Esophagus (tissue), 2 donors: ENCODE results near the gene AOPEP. TPM values are rescaled to one million over a fixed set of nuclear protein-coding genes. Genes with fewer than 3 reads are reported as not detected.

Source experiments
- H3K27ac ChIP-seq, 2 donors: one replicate each; pipeline ENCODE4 v1.5.1; 2013; ENCODE audit warnings: low read depth in 2 of 2, mild to moderate bottlenecking in 2 of 2, inconsistent platforms in 1 of 2, low read length in 1 of 2, moderate library complexity in 1 of 2
- H3K27me3 ChIP-seq, 2 donors: one replicate each; pipeline ENCODE4 v1.6.1; 2013; ENCODE audit warnings: low read length in 2 of 2, control low read depth in 1 of 2, mild to moderate bottlenecking in 1 of 2; ENCODE audit not compliant: insufficient read depth in 2 of 2, control insufficient read depth in 1 of 2
- H3K36me3 ChIP-seq, 2 donors: one replicate each; pipeline ENCODE4 v1.6.1; 2013; ENCODE audit warnings: low read length in 1 of 2; ENCODE audit not compliant: control insufficient read depth in 2 of 2, insufficient read depth in 2 of 2
- H3K4me1 ChIP-seq, 2 donors: one replicate each; pipeline ENCODE4 v1.6.1; 2013; ENCODE audit warnings: low read length in 1 of 2; ENCODE audit not compliant: control insufficient read depth in 2 of 2, insufficient read depth in 2 of 2
- H3K4me3 ChIP-seq, 2 donors: one replicate each; pipeline ENCODE4 v1.5.1; 2013; ENCODE audit warnings: low read length in 2 of 2, mild to moderate bottlenecking in 2 of 2, low read depth in 1 of 2, moderate library complexity in 1 of 2
- H3K9me3 ChIP-seq, 2 donors: one replicate each; pipeline ENCODE4 v1.6.1; 2013; ENCODE audit warnings: mild to moderate bottlenecking in 2 of 2, low read depth in 1 of 2, low read length in 1 of 2, moderate library complexity in 1 of 2; ENCODE audit not compliant: control insufficient read depth in 2 of 2, insufficient read depth in 1 of 2
- WGBS, 2 donors: extraction: QIAGEN DNeasy Blood & Tissue Kit; methylation state at CpG; one replicate each; pipeline ENCODE4 v1.1.7; 2013; 5-methylcytosine and 5-hydroxymethylcytosine counted together
- polyA plus RNA-seq, 2 donors: library from polyadenylated mRNA; stranded (reverse); fragments of 200-250 nt; gene quantifications; one replicate each; pipeline ENCODE4 v1.2.3, GENCODE V29; 2013
- donor health status: healthy with polysubstance abuse.
- donor health status: Bipolar disorder and iron deficiency.

The AOPEP gene
- polyA plus RNA-seq, 2 donors: 99.6 to 111 TPM

GRCh38 chr9:94859891-94860290, 133.4 kb downstream of the AOPEP start:
- no peak overlapping the region for H3K4me3 ChIP-seq
- H3K27me3 ChIP-seq: no peaks in the 10 kb centered on the region
- H3K4me1 ChIP-seq: peaks cover 3% of the 10 kb centered on the region in 2 donors
- no peaks in the 10 kb centered on the region for H3K36me3 ChIP-seq
- no peaks in the 10 kb centered on the region for H3K9me3 ChIP-seq
- no peak overlapping the region for H3K27ac ChIP-seq
- 94 to 97% methylated on average over 6 of the region's 6 CpGs for WGBS, 2 donors

DNA sequence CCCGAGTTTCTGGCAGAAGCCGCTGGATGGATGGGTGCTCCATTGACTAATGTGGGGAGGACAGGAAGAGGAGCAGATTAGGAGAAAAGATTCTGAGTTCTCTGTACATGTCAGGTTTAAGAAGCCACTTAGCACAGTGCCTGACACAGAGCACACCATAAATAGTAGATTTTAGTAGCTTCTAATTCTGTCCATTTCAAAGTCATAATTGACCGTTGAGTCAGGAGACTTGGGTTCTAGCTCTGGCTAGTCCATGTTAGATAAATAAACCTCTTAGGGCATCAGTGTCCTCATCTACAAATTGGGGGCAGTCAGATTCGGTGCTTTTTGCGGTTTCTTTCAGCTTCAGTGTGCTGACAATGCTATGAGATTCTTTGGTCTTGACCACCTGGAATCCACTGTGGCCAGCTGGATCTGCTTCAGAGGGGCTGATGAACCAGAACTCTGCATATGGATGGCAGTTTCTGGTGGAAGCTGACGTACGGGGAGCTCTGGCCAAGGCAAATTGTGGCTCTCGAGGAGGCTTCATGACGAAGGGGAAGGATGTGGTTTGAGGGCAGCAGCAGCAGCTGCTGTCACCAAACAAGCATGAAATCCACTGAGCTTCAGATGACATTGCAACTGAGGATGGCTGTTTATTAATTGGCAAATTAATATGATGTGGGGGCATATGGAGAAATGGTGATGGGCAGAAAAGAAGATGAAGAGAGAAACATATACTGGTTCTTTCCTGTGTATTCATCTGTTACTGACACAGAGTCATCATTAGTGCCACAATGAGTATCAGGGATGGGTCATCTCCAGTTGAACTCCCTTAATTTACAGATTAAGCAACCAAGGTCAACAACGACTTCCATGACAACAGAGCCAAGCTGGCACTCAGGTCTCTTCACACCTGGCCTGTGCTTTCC, 134.4 kb downstream of the AOPEP start:
- Histone ChIP-seq H3K4me3 (no peak overlapping the region), H3K27ac (peak overlapping the region; percentile 0 to 39), H3K36me3 (no peaks in the 10 kb centered on the region), H3K9me3 (no peaks in the 10 kb centered on the region), H3K27me3 (no peaks in the 10 kb centered on the region), H3K4me1 (peaks cover 3% of the 10 kb centered on the region in 2 donors)
- 75 to 79% methylated on average over 10 of the region's 10 CpGs for WGBS, 2 donors

GRCh38 chr9:94861589-94862272, 135.2 kb downstream of the AOPEP start:
- no peak overlapping the region for H3K4me3 ChIP-seq
- peaks cover 3% of the 10 kb centered on the region in 2 donors for H3K4me1 ChIP-seq
- H3K27ac ChIP-seq: peak overlapping the region; percentile 0 to 6
- no peaks in the 10 kb centered on the region for H3K36me3 ChIP-seq
- 81 to 84% methylated on average over 11 of the region's 11 CpGs for WGBS, 2 donors
- H3K27me3 ChIP-seq: no peaks in the 10 kb centered on the region
- H3K9me3 ChIP-seq: no peaks in the 10 kb centered on the region

GRCh38 chr9:94864196-94864595, 137.7 kb downstream of the AOPEP start:
- peaks cover 3% of the 10 kb centered on the region in 2 donors for H3K4me1 ChIP-seq
- no peaks in the 10 kb centered on the region for H3K36me3 ChIP-seq
- no peak overlapping the region for H3K27ac ChIP-seq
- WGBS, 2 donors: 30 to 44% methylated on average over 3 of the region's 3 CpGs
- no peak overlapping the region for H3K4me3 ChIP-seq
- no peaks in the 10 kb centered on the region for H3K27me3 ChIP-seq
- H3K9me3 ChIP-seq: no peaks in the 10 kb centered on the region

DNA sequence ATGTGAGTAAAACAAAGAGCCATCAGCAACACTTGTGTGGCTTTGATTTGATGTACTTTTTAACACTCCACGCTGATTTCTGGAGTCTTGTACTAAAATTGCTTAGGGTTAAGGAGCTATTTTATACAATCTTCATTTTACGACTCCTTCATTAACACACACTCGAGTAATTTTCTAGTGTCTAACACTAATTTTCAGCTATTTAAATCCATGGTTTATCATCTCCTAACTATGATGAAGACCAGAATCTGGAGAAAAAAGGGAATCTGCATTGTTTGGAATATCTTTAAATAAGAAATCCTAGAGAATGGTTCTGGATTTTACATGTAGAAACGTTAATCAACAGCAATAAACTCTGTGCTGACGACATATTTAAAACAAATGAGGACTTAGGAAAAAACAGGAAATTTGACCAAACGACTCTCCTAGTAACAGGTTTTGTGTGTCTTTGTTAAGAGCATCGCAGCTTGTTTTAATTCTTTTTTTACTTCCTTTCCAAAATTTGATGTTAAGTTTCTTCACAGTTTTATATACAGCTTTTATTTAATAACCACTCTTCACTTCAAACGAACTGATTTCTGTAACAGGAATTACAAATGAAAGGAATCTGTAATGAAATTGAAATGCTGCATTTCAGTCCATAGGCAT, 138.5 kb downstream of the AOPEP start:
- Histone ChIP-seq H3K27me3 (no peaks in the 10 kb centered on the region), H3K4me1 (peaks cover 3% of the 10 kb centered on the region in 2 donors), H3K27ac (no peak overlapping the region), H3K9me3 (no peaks in the 10 kb centered on the region), H3K4me3 (no peak overlapping the region), H3K36me3 (no peaks in the 10 kb centered on the region)
- WGBS, 2 donors: 55 to 64% methylated on average over 8 of the region's 8 CpGs

GRCh38 chr9:94865582-94866452, 139.3 kb downstream of the AOPEP start:
- H3K4me1 ChIP-seq: peaks cover 5% of the 10 kb centered on the region in 2 donors

DNA sequence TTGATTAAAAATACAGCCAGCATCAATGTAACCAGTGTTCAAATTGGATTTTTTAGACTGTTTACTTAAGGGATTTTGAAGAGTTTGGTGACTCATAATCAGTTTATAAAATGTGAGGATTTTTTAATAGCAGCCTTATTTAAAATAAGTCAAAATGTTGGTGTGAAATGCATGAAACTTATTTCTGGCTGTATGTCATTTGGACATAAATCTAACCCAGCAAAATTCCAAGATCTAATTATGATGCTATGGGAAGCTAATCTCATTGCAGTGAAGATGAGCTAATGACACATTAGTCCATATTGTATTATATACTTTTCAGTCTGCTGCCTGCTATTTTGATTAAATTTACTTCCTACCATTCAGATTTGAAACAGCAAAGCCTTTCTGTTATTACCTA, 140.3 kb downstream of the AOPEP start:
- Histone ChIP-seq H3K4me1 (peaks cover 2 to 3% of the 10 kb centered on the region in 2 donors), H3K9me3 (no peaks in the 10 kb centered on the region), H3K27me3 (no peaks in the 10 kb centered on the region), H3K36me3 (no peaks in the 10 kb centered on the region), H3K4me3 (no peak overlapping the region), H3K27ac (peak overlapping the region in 1 of 2 donors; percentile 85)

More at GRCh38 chr9:94865582-94866452, 139.3 kb downstream of the AOPEP start:
- Histone ChIP-seq H3K4me3 (no peak overlapping the region), H3K9me3 (no peaks in the 10 kb centered on the region), H3K27me3 (no peaks in the 10 kb centered on the region), H3K27ac (peak overlapping the region; percentile 42 to 47), H3K36me3 (no peaks in the 10 kb centered on the region)
- WGBS, 2 donors: 61 to 70% methylated on average over 9 of the region's 9 CpGs

DNA sequence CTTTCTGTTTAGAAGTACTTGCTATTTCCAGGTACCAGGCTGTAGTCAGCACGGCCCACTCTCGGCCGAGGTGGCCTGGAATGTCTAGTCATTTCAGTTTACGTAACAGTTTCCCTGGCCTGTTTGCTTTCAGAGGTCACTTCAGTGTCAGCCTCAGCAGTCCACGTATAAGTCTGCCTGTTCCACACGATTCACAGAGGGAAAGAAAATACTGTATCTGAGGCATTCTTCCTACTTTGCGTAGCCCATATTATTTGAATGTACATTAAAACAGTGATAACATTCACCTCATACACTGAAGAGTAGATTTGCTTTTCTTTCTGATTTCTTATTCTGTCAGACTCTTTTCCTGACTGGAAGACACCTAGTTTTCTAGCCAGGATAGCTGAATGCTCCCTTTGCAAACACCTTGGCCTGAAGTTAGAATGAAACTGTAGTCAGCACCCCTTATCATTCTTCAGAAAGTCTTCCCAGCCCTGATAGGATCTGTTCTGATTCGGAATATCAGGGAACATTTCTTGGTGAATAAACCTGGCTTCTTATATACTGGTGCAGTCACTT, 140.9 kb downstream of the AOPEP start:
- Histone ChIP-seq H3K36me3 (no peaks in the 10 kb centered on the region), H3K9me3 (no peaks in the 10 kb centered on the region), H3K4me1 (peaks cover 2 to 3% of the 10 kb centered on the region in 2 donors), H3K4me3 (no peak overlapping the region), H3K27me3 (no peaks in the 10 kb centered on the region), H3K27ac (peak overlapping the region; percentile 79 to 85)
- WGBS, 2 donors: 22 to 26% methylated on average over 8 of the region's 8 CpGs
